ENCODE results near the gene CHMP1A. TPM values are rescaled to one million over a fixed set of nuclear protein-coding genes. Genes with fewer than 3 reads are reported as not detected.

CHMP1A gene
- total RNA-seq, 1 donor from 2014 or later, result 96.8 TPM

- no peak overlapping the region for H3K4me3 ChIP-seq (ENCODE audit: low read depth, low read length)
- DNase-seq (ENCODE audit: low read depth), result no peak
- H3K36me3 ChIP-seq (ENCODE audit: control insufficient read depth, insufficient read depth, low read length), result no peaks in the 10 kb centered on the region
- no peak for TF ChIP-seq CTCF (IDR thresholded peaks at IDR 0.05; ENCODE audit: insufficient read depth, low read length, poor library complexity, severe bottlenecking)
- no peaks in the 10 kb centered on the region for H3K27me3 ChIP-seq (ENCODE audit: control insufficient read depth, insufficient read depth, low read length)
These were observed 61.3 kb downstream of the CHMP1A start for GRCh38 chr16:89596061-89596689.

GRCh38 chr16:89595330-89596060 is 62.0 kb downstream of the CHMP1A start:
- no peak overlapping the region for H3K4me3 ChIP-seq (ENCODE audit: low read depth, low read length)
- no peak for TF ChIP-seq CTCF (IDR thresholded peaks at IDR 0.05; ENCODE audit: insufficient read depth, low read length, poor library complexity, severe bottlenecking)
- no peaks in the 10 kb centered on the region for H3K36me3 ChIP-seq (ENCODE audit: control insufficient read depth, insufficient read depth, low read length)
- no peaks in the 10 kb centered on the region for H3K27me3 ChIP-seq (ENCODE audit: control insufficient read depth, insufficient read depth, low read length)
- DNase-seq (ENCODE audit: low read depth), result no peak

Other genes starting within 250 kb of the CHMP1A start
- 133 and 171 TPM in 2 replicates for gene ANKRD11, start 167.1 kb downstream of the CHMP1A start, total RNA-seq
- 126 and 144 TPM in 2 replicates for gene SPG7, start 149.3 kb downstream of the CHMP1A start, total RNA-seq
- 11,644 and 17,833 TPM in 2 replicates for gene RPL13, start 97.0 kb downstream of the CHMP1A start, total RNA-seq
- gene CPNE7, start 82.0 kb downstream of the CHMP1A start, total RNA-seq, result 11.5 and 11.6 TPM in 2 replicates
- gene DPEP1, start 44.1 kb downstream of the CHMP1A start, total RNA-seq, result 1.2 and 3.1 TPM in 2 replicates
- gene SPATA33, start 128 bp upstream of the CHMP1A start, total RNA-seq, result 6.6 and 10.0 TPM in 2 replicates
- gene CDK10, start 29.0 kb upstream of the CHMP1A start, total RNA-seq, result 50.5 and 61.5 TPM in 2 replicates
- gene SPATA2L, start 44.0 kb upstream of the CHMP1A start, total RNA-seq, result 24.0 and 28.8 TPM in 2 replicates
- gene VPS9D1, start 63.2 kb upstream of the CHMP1A start, total RNA-seq, result 5.1 and 9.3 TPM in 2 replicates
- gene ZNF276, start 63.8 kb upstream of the CHMP1A start, total RNA-seq, result 21.7 and 29.4 TPM in 2 replicates
- 16.0 and 19.1 TPM in 2 replicates for gene FANCA, start 158.9 kb upstream of the CHMP1A start, total RNA-seq
- 1.2 and 1.4 TPM in 2 replicates for gene SPIRE2, start 170.8 kb upstream of the CHMP1A start, total RNA-seq
- 145 and 149 TPM in 2 replicates for gene TCF25, start 215.9 kb upstream of the CHMP1A start, total RNA-seq